ENCODE data around the gene PLEKHD1. TPM values are rescaled to one million over a fixed set of nuclear protein-coding genes. Genes with fewer than 3 reads are reported as not detected.

The PLEKHD1 gene
- total and polyA plus RNA-seq, 9 of the 15 experiments (the other 6 are each of a cell fraction or from before 2014, with no cell fraction given), result not detected

GRCh38 chr14:69580009-69580577 lies 95.6 kb downstream of the PLEKHD1 start (continued):
- TF ChIP-seq ZNF518B (CRISPR knock-in tag; IDR thresholded peaks at IDR 0.05) (no peak), CBFB (CRISPR knock-in tag; IDR thresholded peaks at IDR 0.05) (no peak), TSC22D4 (tag; IDR thresholded peaks at IDR 0.05) (no peak), RCOR1 (IDR thresholded peaks at IDR 0.05; ENCODE audit: borderline replicate concordance in 1 of 2, low read depth in 2 of 2, low read length in 2 of 2) (peak in 1 of 2 experiments; percentile 41; a peak in 1 of 4 replicates), ASH1L (IDR thresholded peaks at IDR 0.05; ENCODE audit: borderline replicate concordance, low read depth, partially characterized antibody) (no peak), ZBTB43 (CRISPR knock-in tag; IDR thresholded peaks at IDR 0.05) (no peak), TCF7L2 (IDR thresholded peaks at IDR 0.05; ENCODE audit: low read depth, low read length) (no peak), SP2 (IDR thresholded peaks at IDR 0.05; ENCODE audit: extremely low read depth, low read depth, low read length, poor library complexity, severe bottlenecking) (no peak), TAL1 (IDR thresholded peaks at IDR 0.05) (peak; percentile 63), RBM22 (IDR thresholded peaks at IDR 0.05; ENCODE audit: low read depth, low read length, poor library complexity, severe bottlenecking) (no peak), ESRRB (CRISPR knock-in tag; IDR thresholded peaks at IDR 0.05; ENCODE audit: borderline replicate concordance) (no peak), SMARCB1 (IDR thresholded peaks at IDR 0.05; ENCODE audit: insufficient read length, low read depth) (no peak), ZEB2 (IDR thresholded peaks at IDR 0.05) (no peak), TCF3 (CRISPR knock-in tag; IDR thresholded peaks at IDR 0.05) (peak; percentile 76), RBBP5 (IDR thresholded peaks at IDR 0.05; ENCODE audit: borderline replicate concordance, insufficient read depth, low read length, poor library complexity, severe bottlenecking) (no peak), NR2F6 (CRISPR knock-in tag; IDR thresholded peaks at IDR 0.05) (no peak), TRIM24 (IDR thresholded peaks at IDR 0.05) (peak; percentile 58 to 70; a peak in 3 of 4 replicates), GATA2 (CRISPR knock-in tag; IDR thresholded peaks at IDR 0.05) (0 out of 2 replicates have a peak, but pooled peaks have one; percentile 25), SMARCA4 (IDR thresholded peaks at IDR 0.05) (peak; percentile 61; the same call in 1 of the 2 replicates), NFIC (IDR thresholded peaks at IDR 0.05) (0 out of 2 replicates have a peak, but pooled peaks have one; percentile 5), CREB1 (IDR thresholded peaks at IDR 0.05) (peak; percentile 47; the same call in 1 of the 2 replicates), CREB1 (CRISPR knock-in tag; IDR thresholded peaks at IDR 0.05) (0 out of 2 replicates have a peak, but pooled peaks have one; percentile 33), GTF2F1 (IDR thresholded peaks at IDR 0.05; ENCODE audit: low read depth, low read length) (no peak), SETDB1 (IDR thresholded peaks at IDR 0.05; ENCODE audit: low read length) (no peak), ATF7 (IDR thresholded peaks at IDR 0.05) (peak; percentile 16; the same call in 1 of the 2 replicates)
- TF ChIP-seq, protein P1, sequence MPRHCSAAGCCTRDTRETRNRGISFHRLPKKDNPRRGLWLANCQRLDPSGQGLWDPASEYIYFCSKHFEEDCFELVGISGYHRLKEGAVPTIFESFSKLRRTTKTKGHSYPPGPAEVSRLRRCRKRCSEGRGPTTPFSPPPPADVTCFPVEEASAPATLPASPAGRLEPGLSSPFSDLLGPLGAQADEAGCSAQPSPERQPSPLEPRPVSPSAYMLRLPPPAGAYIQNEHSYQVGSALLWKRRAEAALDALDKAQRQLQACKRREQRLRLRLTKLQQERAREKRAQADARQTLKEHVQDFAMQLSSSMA (CRISPR knock-in tag; IDR thresholded peaks at IDR 0.05), result no peak

Measured in K562 (cell line).